Neuronal stem cell (in vitro differentiated cells): ENCODE data around the gene NAALADL1.
A peak's percentile ranks its signal among the peaks of the same experiment; 100 is the strongest.

Experiments
- DNase-seq: peaks from one replicate; pipeline ENCODE4 v3.0.0-alpha.2; 2013; ENCODE audit warnings: low spot score
- H2AFZ ChIP-seq: one replicate; pipeline ENCODE4 v1.6.1; 2013; ENCODE audit warnings: mild to moderate bottlenecking, low read length, inconsistent platforms
- H2AK5ac ChIP-seq: 2 replicates; pipeline ENCODE4 v1.6.1; 2013; ENCODE audit warnings: low read depth, mild to moderate bottlenecking, inconsistent platforms, low read length, moderate library complexity, mixed read lengths
- H2BK120ac ChIP-seq: 2 replicates; pipeline ENCODE4 v1.6.1; 2013; ENCODE audit warnings: low read depth, mild to moderate bottlenecking, inconsistent platforms, low read length, moderate library complexity, mixed read lengths
- H2BK12ac ChIP-seq: one replicate; pipeline ENCODE4 v1.6.1; 2013; ENCODE audit warnings: low read length, inconsistent platforms
- H2BK15ac ChIP-seq: 2 replicates; pipeline ENCODE4 v1.6.1; 2013; ENCODE audit warnings: mild to moderate bottlenecking, low read length, inconsistent platforms, mixed read lengths
- H2BK5ac ChIP-seq: one replicate; pipeline ENCODE4 v1.6.1; 2013; ENCODE audit warnings: inconsistent platforms, mild to moderate bottlenecking, low read length, moderate library complexity
- H3K14ac ChIP-seq: one replicate; pipeline ENCODE4 v1.6.1; 2013; ENCODE audit warnings: low read length, inconsistent platforms
- H3K18ac ChIP-seq: 2 replicates; pipeline ENCODE4 v1.6.1; 2013; ENCODE audit warnings: low read length, inconsistent platforms
- H3K23ac ChIP-seq: 2 replicates; pipeline ENCODE4 v1.6.1; 2013; ENCODE audit warnings: low read depth, mild to moderate bottlenecking, mixed read lengths, low read length, inconsistent platforms; ENCODE audit not compliant: poor library complexity
- H3K27ac ChIP-seq: replicated peaks from 3 replicates; pipeline ENCODE4 v1.5.1; 2013; ENCODE audit warnings: low read length, inconsistent platforms
- H3K27me3 ChIP-seq, 3 experiments: 2 replicates each; pipeline ENCODE4 v1.6.1; 2013; ENCODE audit warnings: low read length in 3 of 3, mild to moderate bottlenecking in 2 of 3, inconsistent platforms in 1 of 3, low read depth in 1 of 3, mixed read lengths in 1 of 3, moderate library complexity in 1 of 3; ENCODE audit not compliant: control insufficient read depth in 3 of 3, insufficient read depth in 3 of 3
- H3K36me3 ChIP-seq, 2 donors: replicated peaks in 1 of 2; 2 replicates each; pipeline ENCODE4 v1.6.1; 2013; ENCODE audit warnings: low read length in 2 of 2; ENCODE audit not compliant: control insufficient read depth in 2 of 2, insufficient read depth in 2 of 2
- H3K4ac ChIP-seq: 2 replicates; pipeline ENCODE4 v1.6.1; 2013; ENCODE audit warnings: inconsistent platforms, mild to moderate bottlenecking, low read length, moderate library complexity
- H3K4me1 ChIP-seq, 2 donors: 1 replicate in 1 of 2; 2 replicates in 1 of 2; pipeline ENCODE4 v1.6.1; 2013; ENCODE audit warnings: low read length in 2 of 2, low read depth in 1 of 2; ENCODE audit not compliant: control insufficient read depth in 2 of 2, insufficient read depth in 1 of 2
- H3K4me2 ChIP-seq: one replicate; pipeline ENCODE4 v1.6.1; 2013; ENCODE audit warnings: mild to moderate bottlenecking, low read length, inconsistent platforms; ENCODE audit not compliant: insufficient read depth, poor library complexity, severe bottlenecking
- H3K4me3 ChIP-seq, 2 donors: 2 replicates each; pipeline ENCODE4 v1.5.1; 2013; ENCODE audit warnings: low read length in 2 of 2, mild to moderate bottlenecking in 2 of 2, inconsistent platforms in 1 of 2, moderate library complexity in 1 of 2
- H3K79me1 ChIP-seq: one replicate; pipeline ENCODE4 v1.6.1; 2013; ENCODE audit warnings: low read depth, mild to moderate bottlenecking, inconsistent platforms, low read length, moderate library complexity
- H3K9ac ChIP-seq: one replicate; pipeline ENCODE4 v1.6.1; 2013; ENCODE audit warnings: mild to moderate bottlenecking, low read depth, low read length, inconsistent platforms; ENCODE audit not compliant: poor library complexity
- H3K9me3 ChIP-seq, 2 donors: replicated peaks in 1 of 2; 2 replicates each; pipeline versions ENCODE3 to v1.6.1; 2013; ENCODE audit warnings: low read length in 2 of 2, mild to moderate bottlenecking in 2 of 2, inconsistent platforms in 1 of 2, low read depth in 1 of 2, mixed read lengths in 1 of 2, moderate library complexity in 1 of 2; ENCODE audit not compliant: control insufficient read depth in 2 of 2, insufficient read depth in 1 of 2
- H4K8ac ChIP-seq: one replicate; pipeline ENCODE4 v1.6.1; 2013; ENCODE audit warnings: low read depth, mild to moderate bottlenecking, inconsistent platforms, low read length, moderate library complexity
- H4K91ac ChIP-seq: one replicate; pipeline ENCODE4 v1.6.1; 2013; ENCODE audit warnings: low read length, low read depth, mild to moderate bottlenecking, inconsistent platforms; ENCODE audit not compliant: poor library complexity
- WGBS, 2 donors: extraction: QIAGEN DNeasy Blood & Tissue Kit; methylation state at CpG; one replicate each; pipeline ENCODE4 v1.1.7; 2013; ENCODE audit warnings: missing lambda C conversion rate in 2 of 2, mixed read lengths in 1 of 2; ENCODE audit not compliant: insufficient read length in 2 of 2, insufficient replicate concordance in 1 of 2; ENCODE audit errors: extremely low coverage in 2 of 2; 5-methylcytosine and 5-hydroxymethylcytosine counted together

Gene NAALADL1

DNA sequence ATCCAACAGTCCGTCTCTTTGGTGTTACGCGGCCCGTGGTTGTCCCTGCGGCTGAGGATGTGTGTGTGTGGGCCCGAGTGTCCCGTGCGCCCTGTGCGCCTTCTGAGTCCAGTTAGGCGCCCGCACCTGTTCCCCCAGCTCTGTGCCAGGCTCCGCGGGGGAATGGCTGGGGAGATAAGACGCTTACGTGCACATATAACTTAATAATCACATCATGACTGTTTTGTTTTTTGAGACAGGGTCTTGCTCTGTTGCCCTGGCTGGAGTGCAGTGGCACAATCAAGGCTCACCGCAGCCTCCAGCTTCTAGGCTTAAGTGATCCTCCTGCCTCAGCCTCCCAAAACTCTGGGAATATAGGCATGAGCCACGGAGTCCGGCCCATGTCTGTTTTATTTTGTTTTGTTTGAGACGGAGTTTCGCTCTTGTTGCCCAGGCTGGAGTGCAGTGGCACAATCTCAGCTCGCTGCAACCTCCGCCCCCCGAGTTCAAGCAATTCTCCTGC is 43.6 kb downstream of the NAALADL1 start:
- H4K91ac ChIP-seq, result no peak overlapping the region
- peak overlapping the region; percentile 72 to 97 for H3K4me3 ChIP-seq
- peaks cover 22 to 31% of the 10 kb centered on the region in 2 donors for H3K36me3 ChIP-seq
- no peaks in the 10 kb centered on the region for H3K27me3 ChIP-seq
- H2BK12ac ChIP-seq, result peak overlapping the region; percentile 73
- no peak for DNase-seq
- H3K4ac ChIP-seq, result no peak overlapping the region
- H3K9me3 ChIP-seq, result peaks cover 0 to 8% of the 10 kb centered on the region in 2 donors
- peaks cover 0 to 2% of the 10 kb centered on the region in 2 donors for H3K4me1 ChIP-seq
- peak overlapping the region; percentile 96 for H3K18ac ChIP-seq
- H2BK120ac ChIP-seq, result peak overlapping the region; percentile 81
- no peak overlapping the region for H2BK15ac ChIP-seq
- H2AK5ac ChIP-seq, result peak overlapping the region; percentile 99
- peak overlapping the region; percentile 100 for H2BK5ac ChIP-seq
- peak overlapping the region; percentile 95 for H3K27ac ChIP-seq
- H2AFZ ChIP-seq, result peak overlapping the region; percentile 99
- peaks cover 11% of the 10 kb centered on the region for H3K79me1 ChIP-seq
- no CpG with 5 or more reads among the region's 23 CpGs for WGBS, 2 donors
- H3K23ac ChIP-seq, result peak overlapping the region; percentile 70
- peak overlapping the region; percentile 23 for H4K8ac ChIP-seq
- peak overlapping the region; percentile 88 for H3K9ac ChIP-seq
- H3K14ac ChIP-seq, result peak overlapping the region; percentile 94
- H3K4me2 ChIP-seq, result peak overlapping the region; percentile 99

DNA sequence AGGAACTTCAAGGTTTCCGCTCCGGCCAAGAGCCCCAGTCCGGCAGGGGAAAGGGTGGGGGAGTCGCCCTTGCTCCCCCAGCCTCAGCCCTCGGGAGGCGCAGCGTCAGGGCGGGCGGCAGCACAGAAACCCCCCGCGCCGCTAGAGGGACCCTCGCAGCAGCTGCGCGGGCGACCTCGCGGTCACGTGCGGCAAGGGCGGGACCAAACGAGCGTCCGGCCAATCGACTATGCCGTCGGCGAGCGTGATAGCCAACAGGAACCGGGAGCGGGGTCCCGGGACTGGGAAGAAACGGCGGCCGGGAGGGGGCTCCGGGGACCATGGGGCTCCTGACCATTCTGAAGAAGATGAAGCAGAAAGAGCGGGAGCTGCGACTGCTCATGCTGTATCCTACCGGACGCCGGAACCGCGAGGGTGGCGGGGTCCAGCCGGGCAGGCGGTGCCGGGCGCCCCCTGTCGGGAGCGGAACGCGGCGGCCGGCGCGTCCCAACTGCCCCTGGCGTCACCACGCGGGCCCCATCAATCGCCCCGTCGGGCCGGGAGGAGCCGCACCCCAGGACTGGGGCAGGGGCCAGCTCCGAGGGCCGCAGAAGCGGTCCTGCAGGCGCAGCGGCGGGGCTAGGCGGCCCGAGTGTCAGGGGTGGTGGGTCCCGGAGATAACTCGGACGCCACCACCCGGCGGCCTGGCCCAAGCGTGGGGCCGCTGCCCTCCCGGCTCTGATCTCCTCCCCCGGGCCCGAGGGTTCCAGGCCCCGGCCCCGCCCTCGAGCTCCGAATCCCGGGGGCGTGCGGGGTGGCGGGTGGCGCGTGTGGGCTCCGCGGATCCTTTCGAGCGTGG is 44.2 kb downstream of the NAALADL1 start, which contains the start of gene ARL2:
TSS of gene ARL2 (plus strand) at position 273 of the 838 bp plus-strand sequence. CDS start at position 321, 48 bp downstream.
- Histone ChIP-seq H2BK120ac (peak within 1 kb of the TSS; percentile 95), H2BK15ac (peak within 1 kb of the TSS; percentile 71), H3K4ac (no peak within 1 kb of the TSS), H3K36me3 (peaks cover 20 to 26% of the 10 kb centered on the region in 2 donors), H3K14ac (peak within 1 kb of the TSS; percentile 94), H2BK12ac (peak within 1 kb of the TSS; percentile 73), H3K27ac (peak within 1 kb of the TSS; percentile 97), H4K8ac (peak within 1 kb of the TSS; percentile 74), H3K23ac (peak within 1 kb of the TSS; percentile 70), H3K4me1 (peaks cover 0 to 2% of the 10 kb centered on the region in 2 donors), H4K91ac (no peak within 1 kb of the TSS), H3K4me3 (peak within 1 kb of the TSS; percentile 72 to 97), H3K18ac (peak within 1 kb of the TSS; percentile 98), H2AK5ac (peak within 1 kb of the TSS; percentile 99), H2BK5ac (peak within 1 kb of the TSS; percentile 100), H2AFZ (peak within 1 kb of the TSS; percentile 99), H3K4me2 (peak within 1 kb of the TSS; percentile 99), H3K9ac (peak within 1 kb of the TSS; percentile 89), H3K79me1 (peaks cover 10% of the 10 kb centered on the region), H3K27me3 (no peaks in the 10 kb centered on the region), H3K9me3 (peaks cover 0 to 8% of the 10 kb centered on the region in 2 donors)
- no CpG with 5 or more reads among the region's 96 CpGs for WGBS, 2 donors
- peak; percentile 93 for DNase-seq

- H2BK5ac ChIP-seq, result peak overlapping the region; percentile 100
- peaks cover 10% of the 10 kb centered on the region for H3K79me1 ChIP-seq
- H3K27me3 ChIP-seq, result no peaks in the 10 kb centered on the region
- H3K18ac ChIP-seq, result peak overlapping the region; percentile 98
- peak overlapping the region; percentile 70 for H3K23ac ChIP-seq
- no peak overlapping the region for H4K91ac ChIP-seq
- peak overlapping the region; percentile 95 for H2BK120ac ChIP-seq
- H3K4me3 ChIP-seq, result peak overlapping the region; percentile 72 to 97
- peak overlapping the region; percentile 97 for H3K27ac ChIP-seq
- peak overlapping the region; percentile 99 for H3K4me2 ChIP-seq
- H2BK12ac ChIP-seq, result no peak overlapping the region
- H3K36me3 ChIP-seq, result peaks cover 13 to 19% of the 10 kb centered on the region in 2 donors
- no peak overlapping the region for H2BK15ac ChIP-seq
- peak overlapping the region; percentile 54 for H2AK5ac ChIP-seq
- peak overlapping the region; percentile 74 for H4K8ac ChIP-seq
- no CpG with 5 or more reads among the region's 22 CpGs for WGBS, 2 donors
- peaks cover 0 to 2% of the 10 kb centered on the region in 2 donors for H3K4me1 ChIP-seq
- no peak overlapping the region for H3K14ac ChIP-seq
- H3K9ac ChIP-seq, result peak overlapping the region; percentile 89
- peaks cover 0 to 8% of the 10 kb centered on the region in 2 donors for H3K9me3 ChIP-seq
- peak overlapping the region; percentile 99 for H2AFZ ChIP-seq
- DNase-seq, result peak; percentile 84
- no peak overlapping the region for H3K4ac ChIP-seq
Measured at GRCh38 chr11:65013130-65013887, 45.0 kb downstream of the NAALADL1 start.
